HEK293T (cell line): Measurements from ENCODE around the gene PEX5.

Source experiments
- BHLHE40 ChIP-seq: fragments of 450-650 bp; IDR thresholded peaks from 2 replicates; pipeline ENCODE4 v1.6.1; 2016; ENCODE audit warnings: mild to moderate bottlenecking, moderate library complexity, borderline replicate concordance
- FOXA1 ChIP-seq: fragments of 450-650 bp; IDR thresholded peaks from 2 replicates; pipeline ENCODE4 v1.6.1; 2016; ENCODE audit warnings: mild to moderate bottlenecking
- L3MBTL2 ChIP-seq: fragments of 450-650 bp; conservative IDR thresholded peaks from 2 replicates; pipeline ENCODE4 v1.6.1; 2016; ENCODE audit warnings: mild to moderate bottlenecking
- NFRKB ChIP-seq: fragments of 450-650 bp; IDR thresholded peaks from 2 replicates; pipeline ENCODE4 v1.6.1; 2016; ENCODE audit warnings: mild to moderate bottlenecking, moderate library complexity
- SP1 ChIP-seq: fragments of 450-650 bp; IDR thresholded peaks from 2 replicates; pipeline ENCODE4 v1.6.1; 2017

DNA sequence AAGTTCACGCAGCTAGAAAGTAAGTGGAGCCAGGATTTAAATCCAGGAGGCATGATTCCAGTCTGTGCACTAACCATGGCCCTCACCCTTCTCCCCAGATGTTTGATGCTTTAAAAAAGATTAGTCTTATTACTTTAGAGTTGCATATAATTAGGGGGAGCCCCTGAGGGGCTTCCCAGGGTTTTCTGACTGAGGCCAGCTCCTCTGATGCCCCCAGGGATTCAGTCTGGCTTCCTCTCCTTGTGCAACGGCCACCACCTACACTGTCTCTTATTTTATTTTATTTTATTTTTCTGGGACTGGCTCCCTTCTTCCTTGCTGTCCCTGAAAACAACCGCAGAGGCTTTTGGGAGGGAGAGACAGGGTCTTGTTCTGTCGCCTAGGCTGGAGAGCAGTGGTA, 36.7 kb upstream of the PEX5 start:
- TF ChIP-seq L3MBTL2 (no peak), SP1 (no peak), BHLHE40 (no peak), FOXA1 (no peak), NFRKB (no peak)
